Breast epithelium (tissue), 3 donors: Measurements from ENCODE around the gene ZNF117.
"Not testable (repeated sequence)": the region's sequence is repeated elsewhere in the genome, so short reads cannot be mapped to it uniquely, and the experiment has no call there.

Experiments
- CTCF ChIP-seq, 3 donors: fragments of 450-650 bp; IDR thresholded peaks; one replicate each; pipeline ENCODE4 v1.5.1; 2016 to 2017; ENCODE audit warnings: antibody characterized with exemption in 3 of 3, mild to moderate bottlenecking in 3 of 3, moderate library complexity in 3 of 3
- POLR2AphosphoS5 ChIP-seq, 3 donors: sonication (generic); formaldehyde crosslinking; IDR thresholded peaks; one replicate each; pipeline ENCODE4 v1.6.1; 2017; ENCODE audit warnings: antibody characterized with exemption in 3 of 3

- not testable (repeated sequence) for TF ChIP-seq POLR2AphosphoS5, CTCF (IDR thresholded peaks at IDR 0.05)
Measured at GRCh38 chr7:65025023-65025422, 34.2 kb upstream of the ZNF117 start.
